ENCODE data around the gene PINLYP. TPM values are rescaled to one million over a fixed set of nuclear protein-coding genes. Genes with fewer than 3 reads are reported as not detected.

PINLYP gene
- total and polyA plus RNA-seq, 9 of the 15 experiments (the other 6 are each of a cell fraction or from before 2014, with no cell fraction given): 1.00 to 6.7 (median 2.2) TPM

GRCh38 chr19:43625918-43626579 is 50.4 kb downstream of the PINLYP start (continued):
- TF ChIP-seq SRSF1 (IDR thresholded peaks at IDR 0.05; ENCODE audit: low read depth, low read length) (no peak), CTCF (IDR thresholded peaks at IDR 0.05 in 2 of 3, conservative IDR thresholded peaks at IDR 0.05 in 1 of 3; ENCODE audit: insufficient read depth in 2 of 3, low read depth in 1 of 3, low read length in 3 of 3) (peak; percentile 44 to 47 (median 46); a peak in 5 of 6 replicates), ZNF316 (IDR thresholded peaks at IDR 0.05) (no peak), CGGBP1 (CRISPR knock-in tag; IDR thresholded peaks at IDR 0.05) (no peak), NCOA2 (IDR thresholded peaks at IDR 0.05; ENCODE audit: partially characterized antibody in 2 of 2) (no peak), MNT (conservative IDR thresholded peaks at IDR 0.05) (peak in 1 of 2 experiments; percentile 45; a peak in 1 of 4 replicates), RBM25 (IDR thresholded peaks at IDR 0.05; ENCODE audit: low read depth, low read length, severe bottlenecking) (no peak), SUPT5H (IDR thresholded peaks at IDR 0.05) (no peak), BRF1 (IDR thresholded peaks at IDR 0.05; ENCODE audit: borderline replicate concordance, extremely low read depth, insufficient read length) (no peak), HOMEZ (CRISPR knock-in tag; IDR thresholded peaks at IDR 0.05) (no peak), KAT7 (CRISPR knock-in tag; IDR thresholded peaks at IDR 0.05; ENCODE audit: borderline replicate concordance) (no peak), CREBBP (IDR thresholded peaks at IDR 0.05; ENCODE audit: low read depth, low read length) (no peak), ZNF133 (CRISPR knock-in tag; IDR thresholded peaks at IDR 0.05) (no peak), FOXA3 (CRISPR knock-in tag; conservative IDR thresholded peaks at IDR 0.05 in 1 of 2, IDR thresholded peaks at IDR 0.05 in 1 of 2) (no peak), BCOR (IDR thresholded peaks at IDR 0.05) (no peak), NCOA1 (IDR thresholded peaks at IDR 0.05; ENCODE audit: low read depth) (no peak), ZC3H4 (CRISPR knock-in tag; IDR thresholded peaks at IDR 0.05; ENCODE audit: borderline replicate concordance) (no peak)

Measured in K562 (cell line).